ENCODE measurements around the gene IDS. TPM values are rescaled to one million over a fixed set of nuclear protein-coding genes. Genes with fewer than 3 reads are reported as not detected.

IDS gene
- total and polyA plus RNA-seq, 2 donors from 2014 or later = 19.6 to 85.8 TPM

GRCh38 chrX:149453030-149453429 lies 52.1 kb downstream of the IDS start:
- TF ChIP-seq CTCF (IDR thresholded peaks at IDR 0.05; ENCODE audit: borderline replicate concordance, extremely low read depth, insufficient read depth) = no peak

DNA sequence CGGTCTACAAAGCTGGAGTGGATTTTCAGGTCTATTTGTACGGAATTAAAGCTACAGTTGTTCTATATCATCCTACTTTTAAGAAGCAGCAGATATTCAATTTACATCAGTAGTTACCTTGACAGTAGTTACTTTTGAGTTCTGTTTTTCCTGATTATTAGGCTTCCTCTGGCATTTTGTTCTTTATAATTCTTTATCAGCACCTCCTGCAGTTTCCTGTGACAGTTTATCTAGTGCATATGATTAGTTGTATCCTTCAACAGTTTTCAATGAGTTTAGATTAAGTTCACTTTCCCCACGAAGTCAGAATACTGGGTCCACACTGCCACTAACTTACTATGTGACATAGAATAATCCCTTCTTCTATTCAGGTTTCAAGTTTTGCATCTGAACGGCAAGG lies 71.7 kb downstream of the IDS start:
- FAIRE-seq (no peak), DNase-seq (no peak)
- Histone ChIP-seq H3K4me3 (ENCODE audit: low read length in 3 of 3) (no peak overlapping the region), H3K36me3 (ENCODE audit: control insufficient read depth in 2 of 3, insufficient read depth in 3 of 3, low read length in 3 of 3) (no peaks in the 10 kb centered on the region), H3K27me3 (ENCODE audit: control insufficient read depth, insufficient read depth, low read length) (no peaks in the 10 kb centered on the region), H3K9ac (ENCODE audit: low read length in 3 of 3) (no peak overlapping the region), H3K4me1 (ENCODE audit: control insufficient read depth in 2 of 3, insufficient read depth in 2 of 3, low read depth in 1 of 3, low read length in 3 of 3) (no peaks in the 10 kb centered on the region), H3K27ac (ENCODE audit: low read depth in 2 of 2, low read length in 2 of 2) (no peak overlapping the region), H3K9me3 (ENCODE audit: control insufficient read depth in 2 of 3, insufficient read depth in 1 of 3, low read length in 3 of 3) (no peaks in the 10 kb centered on the region)
- TF ChIP-seq CTCF (IDR thresholded peaks at IDR 0.05; ENCODE audit: borderline replicate concordance, extremely low read depth, insufficient read depth) = no peak
- intact Hi-C loops (cut with DNase I) = no loop called here

More at GRCh38 chrX:149453030-149453429, 52.1 kb downstream of the IDS start:
- intact Hi-C loops (cut with DNase I) = no loop called here
- H3K4me1 ChIP-seq (ENCODE audit: control insufficient read depth in 2 of 3, insufficient read depth in 2 of 3, low read depth in 1 of 3, low read length in 3 of 3) = no peaks in the 10 kb centered on the region
- no peak for DNase-seq
- no peak overlapping the region for H3K27ac ChIP-seq (ENCODE audit: low read depth in 2 of 2, low read length in 2 of 2)
- no peaks in the 10 kb centered on the region for H3K27me3 ChIP-seq (ENCODE audit: control insufficient read depth, insufficient read depth, low read length)
- no peak overlapping the region for H3K4me3 ChIP-seq (ENCODE audit: low read length in 3 of 3)
- no peaks in the 10 kb centered on the region for H3K9me3 ChIP-seq (ENCODE audit: control insufficient read depth in 2 of 3, insufficient read depth in 1 of 3, low read length in 3 of 3)
- no peak for FAIRE-seq
- no peaks in the 10 kb centered on the region for H3K36me3 ChIP-seq (ENCODE audit: control insufficient read depth in 2 of 3, insufficient read depth in 3 of 3, low read length in 3 of 3)
- no peak overlapping the region for H3K9ac ChIP-seq (ENCODE audit: low read length in 3 of 3)

DNA sequence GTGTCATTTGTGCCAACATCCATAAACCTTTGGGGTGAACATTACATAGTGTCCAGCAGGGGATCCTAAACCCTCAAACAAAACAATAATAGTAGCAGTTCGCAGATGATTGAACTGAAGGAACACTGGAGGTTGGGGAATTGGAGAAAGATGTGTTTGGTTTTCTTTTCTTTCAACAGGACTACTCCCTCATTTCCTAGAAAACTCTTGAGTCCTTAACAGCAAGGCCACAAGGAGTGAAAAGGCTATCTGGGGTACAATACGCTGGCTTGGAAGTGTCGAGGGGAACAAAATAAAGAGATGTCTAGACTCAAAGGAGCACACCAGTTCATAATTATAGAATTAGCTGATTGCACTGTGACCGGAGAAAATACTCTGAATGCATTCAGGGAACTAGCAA lies 72.1 kb downstream of the IDS start:
- DNase-seq (no peak), FAIRE-seq (no peak)
- Histone ChIP-seq H3K27ac (ENCODE audit: low read depth in 2 of 2, low read length in 2 of 2) (no peak overlapping the region), H3K4me3 (ENCODE audit: low read length in 3 of 3) (no peak overlapping the region), H3K9me3 (ENCODE audit: control insufficient read depth in 2 of 3, insufficient read depth in 1 of 3, low read length in 3 of 3) (no peaks in the 10 kb centered on the region), H3K4me1 (ENCODE audit: control insufficient read depth in 2 of 3, insufficient read depth in 2 of 3, low read depth in 1 of 3, low read length in 3 of 3) (no peaks in the 10 kb centered on the region), H3K27me3 (ENCODE audit: control insufficient read depth, insufficient read depth, low read length) (no peaks in the 10 kb centered on the region), H3K9ac (ENCODE audit: low read length in 3 of 3) (no peak overlapping the region), H3K36me3 (ENCODE audit: control insufficient read depth in 2 of 3, insufficient read depth in 3 of 3, low read length in 3 of 3) (no peaks in the 10 kb centered on the region)
- intact Hi-C loops (cut with DNase I) = no loop called here
- TF ChIP-seq CTCF (IDR thresholded peaks at IDR 0.05; ENCODE audit: borderline replicate concordance, extremely low read depth, insufficient read depth) = no peak

Other genes starting within 250 kb of the IDS start
- 20.2 TPM for gene EOLA1, start 35.7 kb upstream of the IDS start, total RNA-seq
- 39.0 TPM for gene EOLA1, start 35.7 kb upstream of the IDS start, polyA plus RNA-seq (ENCODE audit: insufficient read depth, low read depth, low replicate concordance)
- gene HSFX3, start 44.6 kb upstream of the IDS start, total RNA-seq = not detected
- not detected for gene HSFX3, start 44.6 kb upstream of the IDS start, polyA plus RNA-seq (ENCODE audit: insufficient read depth, low read depth, low replicate concordance)
- not detected for gene MAGEA9B, start 82.2 kb upstream of the IDS start, total RNA-seq
- not detected for gene MAGEA9B, start 82.2 kb upstream of the IDS start, polyA plus RNA-seq (ENCODE audit: insufficient read depth, low read depth, low replicate concordance)
- gene HSFX2, start 90.0 kb upstream of the IDS start, total RNA-seq = 0.79 TPM
- gene HSFX2, start 90.0 kb upstream of the IDS start, polyA plus RNA-seq (ENCODE audit: insufficient read depth, low read depth, low replicate concordance) = 0.97 TPM
- gene TMEM185A, start 126.5 kb upstream of the IDS start, total RNA-seq = 21.0 TPM
- 18.6 TPM for gene TMEM185A, start 126.5 kb upstream of the IDS start, polyA plus RNA-seq (ENCODE audit: insufficient read depth, low read depth, low replicate concordance)
- not detected for gene MAGEA11, start 206.8 kb upstream of the IDS start, total RNA-seq
- gene MAGEA11, start 206.8 kb upstream of the IDS start, polyA plus RNA-seq (ENCODE audit: insufficient read depth, low read depth, low replicate concordance) = not detected

All from kidney (tissue), 14 donors.